Activated T-helper 1 cell treated with anti-CD3 and anti-CD28 coated beads, Interleukin-2, amount 50 U/mL, for 16 hours (primary cell): ENCODE data around the gene TTI1.
"Not testable (repeated sequence)": the region's sequence is repeated elsewhere in the genome, so short reads cannot be mapped to it uniquely, and the experiment has no call there.

Experiments
- DNase-seq, 2 donors: peaks; one replicate each; pipeline ENCODE4 v3.0.0-alpha.2; 2020; ENCODE audit warnings: low read depth in 1 of 2, low spot score in 1 of 2

TTI1 gene

GRCh38 chr20:37970856-37971245 is 62.4 kb downstream of the TTI1 start:
- DNase-seq: no peak

GRCh38 chr20:37969949-37970855 is 63.1 kb downstream of the TTI1 start:
- DNase-seq: no peak

DNA sequence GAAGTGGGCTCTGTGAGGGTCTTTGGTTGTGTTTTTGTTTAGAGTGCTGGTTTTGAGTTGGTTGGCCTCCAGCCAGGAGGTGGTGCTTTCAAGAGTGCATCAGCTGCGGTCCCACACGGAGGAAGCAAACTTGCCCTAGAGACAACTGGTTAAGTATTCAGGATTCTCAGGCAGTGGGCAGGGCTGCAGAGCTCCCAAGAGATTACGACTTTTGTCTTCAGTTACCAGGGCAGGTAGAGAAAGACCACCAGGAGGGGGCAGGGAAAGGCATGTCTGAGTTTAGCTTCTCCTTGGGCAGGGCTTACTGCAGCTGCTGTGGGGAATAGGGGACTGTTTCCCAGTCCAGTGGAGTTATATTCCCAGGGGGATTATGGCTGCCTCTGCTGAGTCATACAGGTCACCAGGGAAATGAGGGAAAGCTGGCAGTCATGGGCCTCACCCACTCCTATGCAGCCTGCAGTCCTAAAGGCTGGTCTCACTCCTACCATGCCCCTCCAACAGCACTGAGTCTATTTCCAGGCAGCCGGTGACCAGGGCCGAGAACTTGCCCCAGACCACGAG is 64.3 kb downstream of the TTI1 start:
- no peak for DNase-seq

GRCh38 chr20:37963483-37963882 is 69.8 kb downstream of the TTI1 start:
- DNase-seq: not testable (repeated sequence)

DNA sequence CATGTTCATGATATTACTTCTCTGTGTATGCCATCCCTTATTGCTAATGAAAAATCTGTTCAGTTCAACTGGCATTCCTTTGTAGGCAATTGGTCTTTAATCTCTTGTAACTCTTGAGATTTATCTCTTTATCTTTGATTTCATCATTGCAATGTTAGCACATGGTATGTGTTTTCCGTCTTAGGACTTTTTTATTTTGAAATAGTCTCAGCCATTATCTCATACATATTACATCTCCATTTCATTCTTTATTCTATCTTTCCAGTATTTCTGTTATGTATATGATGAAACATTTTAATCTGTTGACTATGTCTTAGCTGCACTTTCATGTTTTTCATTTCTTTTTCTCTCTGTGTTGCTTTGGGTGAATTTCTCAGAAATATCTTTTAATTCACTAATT is 72.2 kb downstream of the TTI1 start:
- DNase-seq: no peak

DNA sequence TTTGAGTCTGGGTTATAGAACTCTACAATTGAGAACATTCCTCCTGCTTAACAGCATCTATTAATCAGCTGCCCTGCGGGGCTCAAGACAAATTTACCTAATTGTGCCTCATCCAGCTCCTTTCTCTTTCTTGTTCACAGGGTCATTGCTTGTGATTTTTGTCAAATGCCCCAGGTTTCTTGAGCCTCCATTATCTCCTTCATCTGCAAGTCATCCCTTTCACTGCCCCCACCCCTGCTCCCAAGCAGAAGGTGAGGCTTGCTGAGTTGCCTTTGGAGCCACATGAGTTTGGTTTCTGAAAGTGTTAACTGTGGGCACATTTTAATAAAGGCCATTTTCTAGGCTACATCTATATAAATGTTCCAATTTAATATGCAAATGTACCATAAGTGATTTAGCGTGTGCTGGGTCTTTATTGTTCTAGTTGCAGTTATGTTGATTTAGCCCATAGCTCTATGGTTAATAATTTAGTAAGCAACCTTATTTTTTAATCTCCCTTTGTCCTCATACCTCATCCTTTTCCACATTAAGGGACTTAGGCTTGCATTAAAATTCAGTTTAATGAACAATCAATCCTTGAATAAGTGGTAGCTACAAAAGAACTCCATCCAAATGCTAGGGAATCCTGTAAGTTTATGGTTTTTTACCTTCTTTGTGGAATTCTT is 74.3 kb downstream of the TTI1 start:
- DNase-seq: no peak

GRCh38 chr20:37956107-37956585 is 77.1 kb downstream of the TTI1 start:
- DNase-seq: no peak

GRCh38 chr20:37955511-37955910 is 77.7 kb downstream of the TTI1 start:
- no peak for DNase-seq

- DNase-seq: no peak
Observed at GRCh38 chr20:37954626-37955025, 78.6 kb downstream of the TTI1 start.

DNA sequence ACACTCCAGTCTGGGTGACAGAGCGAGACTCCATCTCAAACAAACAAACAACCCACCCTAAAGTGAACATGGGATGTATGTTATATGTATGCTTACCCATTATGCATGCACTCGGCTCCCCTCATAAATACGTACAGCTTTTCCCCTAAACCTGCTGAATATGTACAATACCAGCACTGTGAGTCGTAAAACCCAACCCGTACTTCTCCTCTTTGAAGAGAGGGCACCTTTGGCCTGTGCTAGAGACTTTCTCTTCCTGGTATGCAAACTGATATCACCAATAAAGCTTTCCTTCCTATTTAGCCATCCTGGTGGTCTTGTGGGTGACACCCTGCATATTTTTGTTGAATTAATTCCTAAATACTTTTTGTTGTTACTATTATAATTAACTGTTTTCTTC is 79.1 kb downstream of the TTI1 start:
- DNase-seq: no peak

GRCh38 chr20:37948956-37949355 is 84.3 kb downstream of the TTI1 start:
- DNase-seq: no peak

DNA sequence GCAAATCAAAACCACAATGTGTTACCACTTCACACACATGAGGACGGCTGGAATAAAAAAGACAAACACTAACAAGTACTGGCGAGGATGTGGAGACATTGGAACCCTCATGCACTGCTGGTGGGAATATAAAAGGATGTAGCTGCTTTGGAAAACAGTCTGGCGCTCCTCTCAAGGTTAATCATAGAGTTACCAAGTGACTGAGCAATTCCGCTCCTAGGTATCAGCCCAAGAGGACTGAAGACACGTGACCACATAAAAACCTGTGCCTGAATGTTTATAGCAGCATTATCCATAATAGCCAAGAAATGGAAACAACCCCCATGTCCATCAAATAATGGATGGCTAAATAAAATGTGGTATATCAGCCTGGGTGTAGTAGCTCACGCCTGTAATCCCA is 85.3 kb downstream of the TTI1 start:
- no peak for DNase-seq

- no peak for DNase-seq
Observed at GRCh38 chr20:37946946-37947345, 86.3 kb downstream of the TTI1 start.

- no peak for DNase-seq
Observed at GRCh38 chr20:37945091-37945547, 88.1 kb downstream of the TTI1 start.

DNA sequence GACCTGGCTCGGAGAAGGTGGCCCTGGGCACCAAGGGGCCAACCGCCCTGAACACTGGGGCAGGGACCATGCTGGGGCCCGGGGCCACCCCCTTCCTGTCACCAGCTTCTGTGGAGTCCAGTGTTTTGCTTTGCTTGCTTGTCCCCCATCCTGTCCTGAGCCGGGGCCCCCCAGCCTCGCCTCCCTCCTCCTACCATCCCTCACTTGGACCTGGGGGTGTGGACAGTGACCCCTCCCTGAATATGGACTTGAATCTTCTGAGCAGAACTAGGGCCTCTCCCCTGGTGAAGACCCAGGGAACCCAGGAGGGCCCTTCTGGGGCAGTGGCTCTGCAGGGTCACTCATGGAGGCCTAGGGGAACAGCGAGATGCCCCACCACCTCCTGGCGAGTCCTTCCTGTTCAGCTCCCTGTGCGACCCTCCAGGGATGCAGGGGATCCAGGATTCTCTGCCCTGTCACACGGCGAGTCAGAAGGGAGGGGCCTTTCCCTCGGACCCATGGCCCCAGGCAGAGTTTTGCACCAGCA is 88.7 kb downstream of the TTI1 start:
- DNase-seq: no peak

DNA sequence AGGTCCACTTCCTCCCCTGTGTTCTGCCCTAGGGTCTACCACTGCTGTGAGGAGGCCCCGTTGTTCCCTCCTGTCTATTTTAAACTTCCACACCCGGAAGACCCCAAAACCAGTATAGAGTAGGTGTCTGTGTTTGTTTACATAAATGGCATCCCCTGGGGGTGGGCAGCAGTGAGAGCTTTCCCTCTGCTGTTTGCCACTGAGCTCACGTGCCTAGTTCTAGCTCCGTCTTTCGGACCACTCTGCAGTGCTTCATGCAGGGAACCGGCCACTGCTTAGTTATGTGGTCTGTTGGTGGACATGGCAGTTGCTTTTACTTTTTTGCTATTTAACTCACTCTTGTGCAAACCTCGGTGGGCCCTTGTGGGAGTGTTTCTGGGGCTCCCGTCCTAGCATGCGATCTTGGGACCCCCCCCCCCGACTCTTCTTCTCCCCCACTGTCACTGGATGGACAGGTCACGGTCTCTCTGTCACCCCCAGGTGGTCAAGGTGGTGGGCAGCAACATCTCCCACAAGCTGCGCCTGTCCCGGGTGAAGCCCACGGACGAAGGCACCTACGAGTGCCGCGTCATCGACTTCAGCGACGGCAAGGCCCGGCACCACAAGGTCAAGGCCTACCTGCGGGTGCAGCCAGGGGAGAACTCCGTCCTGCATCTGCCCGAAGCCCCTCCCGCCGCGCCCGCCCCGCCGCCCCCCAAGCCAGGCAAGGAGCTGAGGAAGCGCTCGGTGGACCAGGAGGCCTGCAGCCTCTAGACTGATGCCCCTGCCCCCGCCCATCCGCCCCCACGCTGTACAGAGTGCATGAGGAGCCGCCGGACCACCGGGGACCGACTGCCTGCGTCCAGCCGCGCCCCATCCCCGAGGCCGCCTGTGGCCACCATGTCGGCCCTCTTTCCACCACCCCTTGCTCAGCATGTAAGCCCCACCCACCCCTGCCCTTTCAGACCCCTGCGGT is 89.5 kb downstream of the TTI1 start:
- no peak for DNase-seq

- no peak for DNase-seq
Observed at GRCh38 chr20:37943033-37943432, 90.2 kb downstream of the TTI1 start.

GRCh38 chr20:37941992-37942391 is 91.3 kb downstream of the TTI1 start:
- no peak for DNase-seq

DNA sequence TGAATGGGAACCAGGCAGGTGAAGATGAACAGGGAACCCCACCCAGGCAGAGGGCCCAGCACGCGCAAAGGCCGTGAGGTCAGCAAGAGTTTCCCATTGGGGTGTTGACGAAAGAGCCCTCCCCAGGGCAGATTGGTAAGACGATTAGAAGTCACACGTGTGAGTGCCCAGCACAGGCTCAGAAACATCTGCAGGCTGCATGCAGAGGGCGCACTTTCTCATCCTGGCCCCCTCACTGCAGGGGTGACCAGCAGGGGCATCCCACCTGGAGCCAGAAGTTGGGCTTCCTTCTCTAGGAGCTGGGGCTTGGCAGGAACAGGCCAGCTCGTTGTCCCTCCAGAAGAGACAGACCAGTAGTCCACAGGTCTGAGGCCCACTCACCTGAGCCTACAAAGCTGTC is 91.9 kb downstream of the TTI1 start:
- no peak for DNase-seq

DNA sequence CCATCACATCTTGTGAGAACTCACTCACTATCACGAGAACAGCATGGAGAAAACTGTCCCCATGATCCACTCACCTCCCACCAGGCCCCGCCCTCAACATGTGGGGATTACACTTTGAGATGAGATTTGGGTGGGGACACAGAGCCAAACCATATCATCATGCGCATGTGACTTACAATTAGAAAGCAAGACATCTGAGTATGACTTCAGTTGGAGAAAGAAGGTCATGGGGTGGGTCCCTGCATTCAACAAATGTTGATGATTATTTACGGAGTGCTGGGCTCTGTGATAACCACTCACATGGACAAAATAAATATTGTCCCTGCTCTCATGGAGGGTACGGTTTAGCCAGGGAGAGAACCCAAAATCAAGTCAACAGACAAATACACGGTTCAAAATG is 92.4 kb downstream of the TTI1 start:
- DNase-seq: no peak
